ENCODE data around the gene MGAT1. TPM values are rescaled to one million over a fixed set of nuclear protein-coding genes. Genes with fewer than 3 reads are reported as not detected.

The MGAT1 gene
- total RNA-seq, 4 donors from 2014 or later: 122 to 196 (median 159) TPM

- H3K9me3 ChIP-seq: no peaks in the 10 kb centered on the region
- peak overlapping the region; percentile 53 to 65 for H3K4me3 ChIP-seq
- WGBS, 2 donors (ENCODE audit: low coverage in 1 of 2): 4 to 9% methylated on average over 13 to 25 of the region's 40 CpGs
- peaks cover 5 to 60% (median 41%) of the 10 kb centered on the region in 3 donors for H3K4me1 ChIP-seq
- ATAC-seq: peak; percentile 92
- no peaks in the 10 kb centered on the region for H3K27me3 ChIP-seq
- TF ChIP-seq CTCF (IDR thresholded peaks at IDR 0.05) (no peak), POLR2AphosphoS5 (IDR thresholded peaks at IDR 0.05) (peak; percentile 63)
- peak overlapping the region; percentile 94 to 99 (median 96) for H3K27ac ChIP-seq
- no peaks in the 10 kb centered on the region for H3K36me3 ChIP-seq
Observed at GRCh38 chr5:180809403-180810209, 7.0 kb upstream of the MGAT1 start.

- Histone ChIP-seq H3K27me3 (no peaks in the 10 kb centered on the region), H3K9me3 (no peaks in the 10 kb centered on the region), H3K36me3 (no peaks in the 10 kb centered on the region), H3K4me3 (peak overlapping the region; percentile 53 to 65), H3K27ac (peak overlapping the region in 3 of 4 donors; percentile 94 to 99 (median 97)), H3K4me1 (peaks cover 5 to 71% (median 51%) of the 10 kb centered on the region in 3 donors)
- WGBS, 2 donors (ENCODE audit: low coverage in 1 of 2): 74 to 83% methylated on average over 4 to 5 of the region's 5 CpGs
- ATAC-seq: no peak
- TF ChIP-seq POLR2A (IDR thresholded peaks at IDR 0.05): no peak
- no peak for TF ChIP-seq CTCF (IDR thresholded peaks at IDR 0.05)
Observed at GRCh38 chr5:180808461-180809000, 5.9 kb upstream of the MGAT1 start.

GRCh38 chr5:180807654-180808414, 5.2 kb upstream of the MGAT1 start:
- peaks cover 5 to 77% (median 53%) of the 10 kb centered on the region in 3 donors for H3K4me1 ChIP-seq
- no peaks in the 10 kb centered on the region for H3K9me3 ChIP-seq
- TF ChIP-seq EP300 (IDR thresholded peaks at IDR 0.05) (no peak), POLR2AphosphoS5 (IDR thresholded peaks at IDR 0.05) (no peak), POLR2A (IDR thresholded peaks at IDR 0.05) (no peak), CTCF (IDR thresholded peaks at IDR 0.05) (no peak)
- H3K4me3 ChIP-seq: peak overlapping the region in 1 of 2 donors; percentile 65
- no peaks in the 10 kb centered on the region for H3K27me3 ChIP-seq
- no peaks in the 10 kb centered on the region for H3K36me3 ChIP-seq
- 44 to 48% methylated on average over 5 of the region's 6 CpGs for WGBS, 2 donors (ENCODE audit: low coverage in 1 of 2)
- peak overlapping the region in 3 of 4 donors; percentile 94 to 99 (median 97) for H3K27ac ChIP-seq
- ATAC-seq: no peak

- no peaks in the 10 kb centered on the region for H3K36me3 ChIP-seq
- H3K27me3 ChIP-seq: no peaks in the 10 kb centered on the region
- TF ChIP-seq EP300 (IDR thresholded peaks at IDR 0.05) (no peak), CTCF (IDR thresholded peaks at IDR 0.05) (no peak), POLR2AphosphoS5 (IDR thresholded peaks at IDR 0.05) (no peak), POLR2A (IDR thresholded peaks at IDR 0.05) (no peak)
- H3K4me3 ChIP-seq: peak overlapping the region in 1 of 2 donors; percentile 65
- H3K4me1 ChIP-seq: peaks cover 5 to 77% (median 53%) of the 10 kb centered on the region in 3 donors
- peak overlapping the region in 3 of 4 donors; percentile 94 to 99 (median 97) for H3K27ac ChIP-seq
- no peak for ATAC-seq
- no peaks in the 10 kb centered on the region for H3K9me3 ChIP-seq
- 67 to 88% methylated on average over 1 of the region's 1 CpG for WGBS, 2 donors (ENCODE audit: low coverage in 1 of 2)
Observed at GRCh38 chr5:180807046-180807445, 4.4 kb upstream of the MGAT1 start.

All from gastroesophageal sphincter (tissue), 4 donors.